ENCODE data around the gene PLLP.
"Not testable (repeated sequence)": the region's sequence is repeated elsewhere in the genome, so short reads cannot be mapped to it uniquely, and the experiment has no call there.

Gene PLLP

DNA sequence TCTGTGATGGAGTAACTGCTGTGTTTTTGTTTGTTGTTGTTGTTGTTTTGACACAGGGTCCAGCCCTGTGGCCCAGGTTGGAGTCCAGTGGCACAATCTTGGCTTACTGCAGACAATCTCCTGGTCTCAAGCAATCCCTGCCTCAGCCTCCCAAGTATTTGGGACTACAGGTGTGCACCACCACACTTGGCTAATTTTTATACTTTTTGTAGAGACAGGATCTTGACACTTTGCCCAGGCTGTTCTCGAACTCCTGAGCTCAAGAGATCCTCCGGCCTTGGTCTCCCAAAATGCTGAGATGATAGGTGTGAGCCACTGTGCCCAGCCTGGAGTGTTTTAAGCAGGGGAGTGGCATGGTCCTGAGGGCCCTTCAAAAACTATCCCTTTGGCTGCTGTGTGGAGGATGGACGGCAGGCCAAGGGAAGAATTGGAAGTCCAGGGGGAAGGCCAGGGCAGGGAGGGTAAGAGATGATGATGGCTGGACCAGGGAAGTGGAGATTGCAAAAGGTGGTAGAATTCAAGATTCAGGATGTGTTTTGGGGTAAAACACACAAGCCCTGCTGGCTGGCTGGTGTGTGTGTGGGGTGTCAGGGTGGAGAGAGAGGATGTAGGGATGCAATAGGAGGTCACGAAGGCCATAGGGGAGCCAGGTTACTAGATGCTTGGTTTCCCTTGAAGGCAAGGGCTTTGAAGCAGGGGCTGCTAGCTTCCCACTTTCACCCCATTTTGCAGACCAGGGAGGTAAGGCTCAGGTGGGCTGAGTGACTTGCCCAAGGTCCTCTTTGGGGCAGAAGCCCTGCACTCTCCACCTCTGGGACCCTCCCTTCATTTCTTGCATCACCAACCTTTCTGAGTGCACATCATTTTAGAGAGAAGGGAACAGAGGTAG, 18.8 kb upstream of the PLLP start:
- DNase-seq (ENCODE audit: low read depth, low spot score) = no peak

DNA sequence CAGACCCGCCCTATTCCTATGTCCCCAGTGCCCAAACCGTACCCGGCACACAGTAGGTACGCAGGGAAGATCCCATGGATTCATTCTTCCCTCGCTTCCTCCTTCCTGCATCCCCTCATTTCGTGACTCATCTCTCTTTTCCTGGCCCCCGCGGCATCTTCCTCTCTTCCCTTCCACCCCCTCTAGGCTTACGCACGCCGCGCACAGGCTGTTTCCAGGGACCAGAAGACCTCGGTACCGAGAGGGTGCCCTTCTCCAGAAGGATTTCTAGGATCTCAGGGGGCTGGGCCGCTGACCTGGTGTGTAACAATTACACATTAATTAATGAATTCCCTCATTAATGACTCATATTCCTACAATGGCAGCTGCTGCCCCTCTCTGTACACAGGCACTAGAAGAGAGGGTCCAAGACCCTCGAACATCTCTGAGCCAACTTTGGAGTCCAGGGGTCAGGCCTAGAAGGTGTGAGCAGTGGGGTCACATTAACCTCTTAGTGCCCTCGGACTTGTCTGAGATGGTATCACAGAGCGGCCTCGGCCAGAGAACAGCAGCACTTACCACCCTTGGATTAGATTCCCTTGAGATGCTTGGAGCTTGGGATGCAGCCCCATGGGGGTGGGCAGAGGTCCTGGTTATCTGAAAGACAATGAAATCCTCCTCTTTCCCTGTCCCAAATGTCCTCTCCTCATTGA, 16.8 kb upstream of the PLLP start:
- no peak for DNase-seq (ENCODE audit: low read depth, low spot score)

DNA sequence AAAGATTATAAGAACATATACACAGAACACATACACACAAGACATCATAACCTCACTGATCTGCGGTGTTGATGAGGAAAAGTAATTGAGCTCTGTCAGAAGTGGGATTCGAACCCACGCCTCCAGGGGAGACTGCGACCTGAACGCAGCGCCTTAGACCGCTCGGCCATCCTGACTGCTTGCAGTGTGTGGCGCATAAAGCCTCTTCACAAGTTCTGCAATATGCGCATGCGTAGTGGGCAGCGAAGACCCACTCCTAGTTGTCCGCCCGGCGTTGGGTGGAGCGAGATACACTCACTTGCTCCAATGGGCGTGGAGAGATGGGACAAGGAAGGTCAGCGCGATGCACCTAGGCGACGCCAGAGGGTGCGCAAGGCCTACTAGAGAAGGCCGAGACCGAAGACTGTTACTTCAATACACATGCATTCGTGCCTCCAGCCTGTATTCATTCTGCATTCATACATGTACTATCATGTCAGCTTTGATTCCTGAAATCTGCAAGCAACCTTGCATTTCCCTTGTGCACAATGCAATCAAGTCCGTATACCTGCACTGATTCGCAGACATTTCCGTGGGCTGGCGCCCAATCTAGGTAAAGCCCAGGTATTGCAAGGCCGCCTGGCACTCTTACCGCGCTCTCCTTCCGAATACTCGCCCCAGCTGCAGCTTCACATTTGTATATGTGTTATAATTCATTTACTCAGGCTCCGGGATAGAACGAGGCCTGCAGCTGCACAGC, 16.1 kb upstream of the PLLP start:
- DNase-seq (ENCODE audit: low read depth, low spot score) = peak; percentile 99

- DNase-seq (ENCODE audit: low read depth, low spot score) = peak; percentile 85
Observed at GRCh38 chr16:57299719-57300386, 15.4 kb upstream of the PLLP start.

DNA sequence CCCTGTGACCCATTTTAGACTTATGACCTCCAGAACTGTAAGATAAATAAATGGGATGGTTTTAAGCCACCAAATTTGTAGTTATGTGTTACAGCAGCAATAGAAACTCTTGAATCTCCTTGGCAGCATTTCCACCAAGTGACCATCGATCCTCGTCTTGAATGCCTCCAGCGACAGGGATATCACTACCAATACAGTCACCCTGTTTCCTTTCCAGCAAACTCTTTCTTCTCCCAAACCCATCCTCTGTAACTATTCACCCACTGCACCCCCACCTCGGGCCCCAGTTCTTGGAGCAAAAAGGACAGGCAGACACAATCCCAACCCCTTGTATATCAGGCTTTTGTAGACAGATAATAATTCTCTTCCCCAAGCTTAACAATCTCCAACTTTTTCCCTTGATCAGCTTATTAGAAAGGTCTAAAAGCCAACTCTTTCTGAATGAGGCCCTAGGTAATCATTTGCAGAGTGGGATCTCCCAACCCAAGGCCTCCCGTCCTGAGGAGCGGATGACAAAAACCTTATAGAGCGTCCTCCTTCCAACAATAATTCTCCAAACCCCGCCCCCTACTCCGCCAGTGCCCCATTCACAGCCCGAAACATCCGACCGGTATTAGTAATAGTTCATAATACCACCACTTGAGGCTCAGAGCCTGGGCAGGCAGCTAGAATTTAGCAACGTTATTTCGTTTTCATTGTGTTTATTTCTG, 14.7 kb upstream of the PLLP start:
- peak; percentile 29 for DNase-seq (ENCODE audit: low read depth, low spot score)

DNA sequence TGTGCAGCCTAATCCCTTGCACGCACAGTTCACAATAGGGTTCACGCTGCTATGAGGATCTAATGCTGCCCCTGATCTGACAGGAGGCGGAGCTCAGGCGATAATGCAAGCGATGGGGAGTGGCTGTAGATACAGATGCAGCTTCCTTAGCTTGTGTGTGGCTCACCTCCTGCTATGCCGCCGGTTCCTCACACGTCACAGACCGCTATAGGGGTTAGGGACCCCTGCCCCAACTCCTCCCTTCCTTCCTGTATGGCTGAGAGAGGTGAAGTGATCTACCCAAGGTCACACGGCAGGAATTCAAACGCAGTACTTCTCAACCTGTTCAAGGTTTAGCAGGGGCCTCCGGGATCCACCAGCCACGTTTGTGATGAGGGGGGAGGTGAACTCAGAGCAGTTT, 13.4 kb upstream of the PLLP start:
- no peak for DNase-seq (ENCODE audit: low read depth, low spot score)

- no peak for DNase-seq (ENCODE audit: low read depth, low spot score)
Observed at GRCh38 chr16:57289391-57290257, 5.2 kb upstream of the PLLP start.

- no peak for DNase-seq (ENCODE audit: low read depth, low spot score)
Observed at GRCh38 chr16:57285379-57285778, 907 bp upstream of the PLLP start.

DNA sequence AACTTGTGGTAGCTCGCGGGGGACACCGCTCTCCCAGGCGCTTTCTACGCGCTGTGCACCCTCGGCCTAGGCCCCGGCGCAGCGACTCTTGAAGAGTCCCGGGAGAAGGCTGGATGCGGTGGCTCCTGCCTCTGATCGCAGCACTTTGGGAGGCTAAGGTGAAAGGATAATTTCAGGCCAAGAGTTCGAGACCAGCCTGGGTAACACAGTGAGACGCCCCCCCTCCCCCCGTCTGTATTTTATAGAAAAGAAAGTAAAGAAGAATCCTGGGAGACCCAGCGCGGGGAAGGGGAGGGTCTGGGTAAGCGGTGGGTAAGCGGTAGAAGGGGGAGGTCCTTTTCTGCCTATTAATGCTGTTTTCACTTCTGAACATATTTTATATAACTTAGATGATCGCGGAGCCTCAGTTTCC, 486 bp upstream of the PLLP start:
- no peak for DNase-seq (ENCODE audit: low read depth, low spot score)

- DNase-seq (ENCODE audit: low read depth, low spot score) = no peak
Observed at GRCh38 chr16:57283959-57284208, 588 bp downstream of the PLLP start.

GRCh38 chr16:57283214-57283958, 1.1 kb downstream of the PLLP start:
- DNase-seq (ENCODE audit: low read depth, low spot score) = no peak

DNA sequence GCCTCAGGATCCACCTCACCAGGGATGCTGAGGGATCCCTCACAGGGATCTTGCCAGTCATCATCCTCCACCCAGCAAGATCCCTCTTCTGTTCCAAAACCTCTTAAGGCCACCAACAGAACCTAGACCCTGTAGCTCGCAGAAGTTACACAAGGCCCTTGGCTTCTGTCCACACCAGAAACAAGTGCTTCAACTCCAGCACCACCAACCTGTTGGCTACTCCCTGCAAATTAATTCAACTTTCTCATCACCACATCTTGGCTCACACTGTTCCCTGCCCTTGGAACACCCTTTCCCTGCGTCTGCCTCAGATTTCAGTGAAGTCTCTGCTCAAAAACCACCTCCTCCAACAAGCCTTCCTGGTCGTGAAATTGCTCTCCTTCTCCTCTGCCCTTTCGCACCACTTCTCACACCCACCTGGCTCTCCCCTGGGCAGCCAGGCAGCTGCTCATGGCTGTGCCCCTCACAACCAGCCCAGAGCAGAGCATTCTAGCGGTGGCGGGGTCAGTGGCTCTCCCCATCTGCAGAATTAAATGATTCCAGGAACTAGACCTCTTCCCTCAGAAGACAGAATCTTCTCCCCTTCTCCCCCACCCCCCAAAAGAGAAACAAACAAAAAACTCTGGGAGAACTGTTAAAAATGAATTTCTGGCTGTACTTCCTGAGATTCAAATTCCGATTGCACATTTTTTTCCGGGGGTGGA, 1.8 kb downstream of the PLLP start:
- no peak for DNase-seq (ENCODE audit: low read depth, low spot score)

GRCh38 chr16:57281791-57282190, 2.7 kb downstream of the PLLP start:
- no peak for DNase-seq (ENCODE audit: low read depth, low spot score)

GRCh38 chr16:57279780-57280638, 4.5 kb downstream of the PLLP start:
- DNase-seq (ENCODE audit: low read depth, low spot score) = no peak

- no peak for DNase-seq (ENCODE audit: low read depth, low spot score)
Observed at GRCh38 chr16:57278494-57278893, 6.0 kb downstream of the PLLP start.

GRCh38 chr16:57277586-57277985, 6.9 kb downstream of the PLLP start:
- DNase-seq (ENCODE audit: low read depth, low spot score) = no peak

- no peak for DNase-seq (ENCODE audit: low read depth, low spot score)
Observed at GRCh38 chr16:57276596-57276995, 7.9 kb downstream of the PLLP start.

GRCh38 chr16:57275946-57276345, 8.5 kb downstream of the PLLP start:
- not testable (repeated sequence) for DNase-seq (ENCODE audit: low read depth, low spot score)

All from brain pericyte (primary cell).